ENCODE results near the gene GUK1.

DNA sequence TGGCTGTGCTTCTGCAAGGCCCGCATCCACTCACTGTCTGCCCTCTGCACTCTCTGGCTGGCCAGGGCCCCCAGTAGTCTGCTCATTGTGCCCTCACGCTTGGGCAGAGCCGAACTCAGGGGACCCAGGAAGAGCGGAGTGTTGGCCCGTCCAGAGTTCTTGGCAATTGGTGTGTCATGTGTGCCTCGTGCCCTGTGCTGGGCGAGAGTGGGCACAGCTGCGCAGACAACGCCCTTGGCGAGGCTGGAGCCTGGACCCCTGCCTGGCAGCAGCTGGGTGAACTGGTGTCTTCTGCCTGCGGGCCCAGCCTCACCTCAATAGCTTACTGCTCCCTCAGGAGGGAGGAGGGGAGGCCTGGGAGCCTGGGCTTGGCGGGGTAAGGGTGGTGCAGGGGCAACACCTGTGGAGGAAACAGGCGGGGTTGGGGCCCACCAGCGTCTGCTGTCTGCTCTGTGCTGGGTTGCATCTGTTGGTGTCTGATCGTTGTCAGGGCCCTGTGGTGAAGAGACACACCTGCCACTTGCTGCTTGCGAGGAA lies 2.1 kb downstream of the GUK1 start:
- TF ChIP-seq MYC (IDR thresholded peaks at IDR 0.05; ENCODE audit: low read depth, low read length) (no peak), POLR2A (IDR thresholded peaks at IDR 0.05; ENCODE audit: extremely low read depth, insufficient read length) (no peak)
